ENCODE data around the gene MTERF2. TPM values are rescaled to one million over a fixed set of nuclear protein-coding genes. Genes with fewer than 3 reads are reported as not detected.

MTERF2 gene
- total and polyA plus RNA-seq, 2 of the 13 experiments (the other 11 are each of a cell fraction or from before 2014, with no cell fraction given) = 8.0 to 11.6 TPM

GRCh38 chr12:106986625-106987389 is at the start of gene MTERF2 (continued):
- TF ChIP-seq, protein P1, sequence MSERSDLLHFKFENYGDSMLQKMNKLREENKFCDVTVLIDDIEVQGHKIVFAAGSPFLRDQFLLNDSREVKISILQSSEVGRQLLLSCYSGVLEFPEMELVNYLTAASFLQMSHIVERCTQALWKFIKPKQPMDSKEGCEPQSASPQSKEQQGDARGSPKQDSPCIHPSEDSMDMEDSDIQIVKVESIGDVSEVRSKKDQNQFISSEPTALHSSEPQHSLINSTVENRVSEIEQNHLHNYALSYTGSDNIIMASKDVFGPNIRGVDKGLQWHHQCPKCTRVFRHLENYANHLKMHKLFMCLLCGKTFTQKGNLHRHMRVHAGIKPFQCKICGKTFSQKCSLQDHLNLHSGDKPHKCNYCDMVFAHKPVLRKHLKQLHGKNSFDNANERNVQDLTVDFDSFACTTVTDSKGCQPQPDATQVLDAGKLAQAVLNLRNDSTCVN (CRISPR knock-in tag; IDR thresholded peaks at IDR 0.05; ENCODE audit: borderline replicate concordance) = peak; percentile 81
- TF ChIP-seq NFIB (CRISPR knock-in tag; IDR thresholded peaks at IDR 0.05; ENCODE audit: borderline replicate concordance) (no peak), ZNF552 (CRISPR knock-in tag; IDR thresholded peaks at IDR 0.05; ENCODE audit: borderline replicate concordance) (no peak), HDAC2 (CRISPR knock-in tag; IDR thresholded peaks at IDR 0.05) (peak; percentile 4; the same call in 1 of the 2 replicates), ZNF17 (CRISPR knock-in tag; IDR thresholded peaks at IDR 0.05) (no peak), GATA4 (IDR thresholded peaks at IDR 0.05; ENCODE audit: borderline replicate concordance, low read depth) (0 out of 2 replicates have a peak, but pooled peaks have one; percentile 29), ZSCAN5A (CRISPR knock-in tag; IDR thresholded peaks at IDR 0.05; ENCODE audit: borderline replicate concordance) (peak; percentile 70; the same call in 1 of the 2 replicates), JUND (CRISPR knock-in tag; IDR thresholded peaks at IDR 0.05) (no peak), NRL (CRISPR knock-in tag; IDR thresholded peaks at IDR 0.05; ENCODE audit: borderline replicate concordance) (peak; percentile 95), ZSCAN12 (CRISPR knock-in tag; IDR thresholded peaks at IDR 0.05) (0 out of 2 replicates have a peak, but pooled peaks have one; percentile 71), ZNF446 (CRISPR knock-in tag; IDR thresholded peaks at IDR 0.05) (no peak)
- TF ChIP-seq, protein P2, sequence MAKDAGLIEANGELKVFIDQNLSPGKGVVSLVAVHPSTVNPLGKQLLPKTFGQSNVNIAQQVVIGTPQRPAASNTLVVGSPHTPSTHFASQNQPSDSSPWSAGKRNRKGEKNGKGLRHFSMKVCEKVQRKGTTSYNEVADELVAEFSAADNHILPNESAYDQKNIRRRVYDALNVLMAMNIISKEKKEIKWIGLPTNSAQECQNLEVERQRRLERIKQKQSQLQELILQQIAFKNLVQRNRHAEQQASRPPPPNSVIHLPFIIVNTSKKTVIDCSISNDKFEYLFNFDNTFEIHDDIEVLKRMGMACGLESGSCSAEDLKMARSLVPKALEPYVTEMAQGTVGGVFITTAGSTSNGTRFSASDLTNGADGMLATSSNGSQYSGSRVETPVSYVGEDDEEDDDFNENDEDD (CRISPR knock-in tag; IDR thresholded peaks at IDR 0.05; ENCODE audit: borderline replicate concordance) = peak; percentile 90
- TF ChIP-seq, protein P3, sequence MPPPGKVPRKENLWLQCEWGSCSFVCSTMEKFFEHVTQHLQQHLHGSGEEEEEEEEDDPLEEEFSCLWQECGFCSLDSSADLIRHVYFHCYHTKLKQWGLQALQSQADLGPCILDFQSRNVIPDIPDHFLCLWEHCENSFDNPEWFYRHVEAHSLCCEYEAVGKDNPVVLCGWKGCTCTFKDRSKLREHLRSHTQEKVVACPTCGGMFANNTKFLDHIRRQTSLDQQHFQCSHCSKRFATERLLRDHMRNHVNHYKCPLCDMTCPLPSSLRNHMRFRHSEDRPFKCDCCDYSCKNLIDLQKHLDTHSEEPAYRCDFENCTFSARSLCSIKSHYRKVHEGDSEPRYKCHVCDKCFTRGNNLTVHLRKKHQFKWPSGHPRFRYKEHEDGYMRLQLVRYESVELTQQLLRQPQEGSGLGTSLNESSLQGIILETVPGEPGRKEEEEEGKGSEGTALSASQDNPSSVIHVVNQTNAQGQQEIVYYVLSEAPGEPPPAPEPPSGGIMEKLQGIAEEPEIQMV (CRISPR knock-in tag; IDR thresholded peaks at IDR 0.05; ENCODE audit: low read depth) = no peak; the same call in 1 of the 2 replicates
